Measurements from ENCODE around the gene CMC1.

- TF ChIP-seq, protein P1, sequence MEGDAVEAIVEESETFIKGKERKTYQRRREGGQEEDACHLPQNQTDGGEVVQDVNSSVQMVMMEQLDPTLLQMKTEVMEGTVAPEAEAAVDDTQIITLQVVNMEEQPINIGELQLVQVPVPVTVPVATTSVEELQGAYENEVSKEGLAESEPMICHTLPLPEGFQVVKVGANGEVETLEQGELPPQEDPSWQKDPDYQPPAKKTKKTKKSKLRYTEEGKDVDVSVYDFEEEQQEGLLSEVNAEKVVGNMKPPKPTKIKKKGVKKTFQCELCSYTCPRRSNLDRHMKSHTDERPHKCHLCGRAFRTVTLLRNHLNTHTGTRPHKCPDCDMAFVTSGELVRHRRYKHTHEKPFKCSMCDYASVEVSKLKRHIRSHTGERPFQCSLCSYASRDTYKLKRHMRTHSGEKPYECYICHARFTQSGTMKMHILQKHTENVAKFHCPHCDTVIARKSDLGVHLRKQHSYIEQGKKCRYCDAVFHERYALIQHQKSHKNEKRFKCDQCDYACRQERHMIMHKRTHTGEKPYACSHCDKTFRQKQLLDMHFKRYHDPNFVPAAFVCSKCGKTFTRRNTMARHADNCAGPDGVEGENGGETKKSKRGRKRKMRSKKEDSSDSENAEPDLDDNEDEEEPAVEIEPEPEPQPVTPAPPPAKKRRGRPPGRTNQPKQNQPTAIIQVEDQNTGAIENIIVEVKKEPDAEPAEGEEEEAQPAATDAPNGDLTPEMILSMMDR (IDR thresholded peaks at IDR 0.05): no peak
- TF ChIP-seq POLR2A (IDR thresholded peaks at IDR 0.05): no peak
These were observed 11.8 kb downstream of the CMC1 start for GRCh38 chr3:28253040-28253715.
